SK-N-SH treated with all-trans-retinoic acid at 6 μM for 48 hours (cell line): Measurements from ENCODE around the gene KLHL21.

Source experiments
- ATAC-seq: fragments of 200-7000 bp; cut with Tn5 transposase; 3 replicates; pipeline ENCODE4 v1.9.1; 2020; ENCODE audit warnings: mild to moderate bottlenecking, moderate library complexity
- ARNTL ChIP-seq: fragments of 450-650 bp; formaldehyde crosslinking; IDR thresholded peaks from 2 replicates; pipeline ENCODE4 v1.5.0; 2020; ENCODE audit warnings: low read depth, mild to moderate bottlenecking, moderate library complexity, borderline replicate concordance
- CSDC2 ChIP-seq: fragments of 250-450 bp; sonication (Bioruptor Pico); IDR thresholded peaks from 2 replicates; pipeline ENCODE4 v1.5.0; 2020; ENCODE audit warnings: mild to moderate bottlenecking, moderate library complexity
- ESRRG ChIP-seq: fragments of 250-450 bp; sonication (Bioruptor Pico); IDR thresholded peaks from 2 replicates; pipeline ENCODE4 v1.6.1; 2021; ENCODE audit warnings: mild to moderate bottlenecking
- GLIS3 ChIP-seq: fragments of 250-450 bp; sonication (Bioruptor Pico); IDR thresholded peaks from 2 replicates; pipeline ENCODE4 v1.5.0; 2020; ENCODE audit warnings: mild to moderate bottlenecking, moderate library complexity
- ISL1 ChIP-seq: fragments of 250-450 bp; sonication (Bioruptor Pico); IDR thresholded peaks from 2 replicates; pipeline ENCODE4 v2.1.2; 2022; ENCODE audit warnings: mild to moderate bottlenecking, moderate library complexity
- OSR1 ChIP-seq: fragments of 250-450 bp; sonication (Bioruptor Pico); IDR thresholded peaks from 2 replicates; pipeline ENCODE4 v1.8.0; 2022; ENCODE audit warnings: moderate library complexity, mild to moderate bottlenecking, inconsistent platforms
- PPARA ChIP-seq: fragments of 250-450 bp; sonication (Bioruptor Pico); IDR thresholded peaks from 2 replicates; pipeline ENCODE4 v1.5.0; 2020; ENCODE audit warnings: mild to moderate bottlenecking, borderline replicate concordance
- RARB ChIP-seq: fragments of 250-450 bp; sonication (Bioruptor Pico); IDR thresholded peaks from 2 replicates; pipeline ENCODE4 v1.8.0; 2021; ENCODE audit warnings: mild to moderate bottlenecking, moderate library complexity
- SNAI2 ChIP-seq: fragments of 250-450 bp; sonication (Bioruptor Pico); IDR thresholded peaks from 2 replicates; pipeline ENCODE4 v1.5.0; 2020; ENCODE audit warnings: mild to moderate bottlenecking, moderate library complexity
- TCF4 ChIP-seq: fragments of 250-450 bp; sonication (Bioruptor Pico); IDR thresholded peaks from 2 replicates; pipeline ENCODE4 v1.8.0; 2021; ENCODE audit warnings: mild to moderate bottlenecking, moderate library complexity, borderline replicate concordance
- TOX ChIP-seq: fragments of 250-450 bp; sonication (Bioruptor Pico); IDR thresholded peaks from 2 replicates; pipeline ENCODE4 v1.8.0; 2021; ENCODE audit warnings: mild to moderate bottlenecking, moderate library complexity, borderline replicate concordance
- ZC3H10 ChIP-seq: fragments of 250-450 bp; sonication (Bioruptor Pico); IDR thresholded peaks from 2 replicates; pipeline ENCODE4 v1.5.1; 2021; ENCODE audit warnings: mild to moderate bottlenecking, moderate library complexity
- ZFP3 ChIP-seq: fragments of 250-450 bp; sonication (Bioruptor Pico); IDR thresholded peaks from 2 replicates; pipeline ENCODE4 v1.5.0; 2020; ENCODE audit warnings: mild to moderate bottlenecking, moderate library complexity
- ZFP30 ChIP-seq: fragments of 450-650 bp; formaldehyde crosslinking; IDR thresholded peaks from 2 replicates; pipeline ENCODE4 v1.5.0; 2022; ENCODE audit warnings: mild to moderate bottlenecking, moderate library complexity
- ZNF565 ChIP-seq: fragments of 450-650 bp; formaldehyde crosslinking; conservative IDR thresholded peaks from 2 replicates; pipeline ENCODE4 v1.5.0; 2020; ENCODE audit warnings: low read depth, mild to moderate bottlenecking, moderate library complexity
- ZNF8 ChIP-seq: fragments of 450-650 bp; formaldehyde crosslinking; IDR thresholded peaks from 2 replicates; pipeline ENCODE4 v1.5.0; 2020; ENCODE audit warnings: mild to moderate bottlenecking, moderate library complexity
- TF ChIP-seq, protein P1 (sequence below): fragments of 250-450 bp; sonication (Bioruptor Pico); IDR thresholded peaks from 2 replicates; pipeline ENCODE4 v1.8.0; 2021; ENCODE audit warnings: low read depth, mild to moderate bottlenecking, moderate library complexity, borderline replicate concordance
- TF ChIP-seq, protein P2 (sequence below): fragments of 250-450 bp; sonication (Bioruptor Pico); IDR thresholded peaks from 2 replicates; pipeline ENCODE4 v1.5.0; 2020; ENCODE audit warnings: mild to moderate bottlenecking, moderate library complexity
- TF ChIP-seq, protein P3 (sequence below): fragments of 250-450 bp; sonication (Bioruptor Pico); IDR thresholded peaks from 2 replicates; pipeline ENCODE4 v1.5.1; 2021; ENCODE audit warnings: mild to moderate bottlenecking, moderate library complexity
- TF ChIP-seq, protein P4 (sequence below): fragments of 250-450 bp; sonication (Bioruptor Pico); IDR thresholded peaks from 2 replicates; pipeline ENCODE4 v1.5.1; 2020; ENCODE audit warnings: low read depth, mild to moderate bottlenecking, moderate library complexity

The KLHL21 gene

DNA sequence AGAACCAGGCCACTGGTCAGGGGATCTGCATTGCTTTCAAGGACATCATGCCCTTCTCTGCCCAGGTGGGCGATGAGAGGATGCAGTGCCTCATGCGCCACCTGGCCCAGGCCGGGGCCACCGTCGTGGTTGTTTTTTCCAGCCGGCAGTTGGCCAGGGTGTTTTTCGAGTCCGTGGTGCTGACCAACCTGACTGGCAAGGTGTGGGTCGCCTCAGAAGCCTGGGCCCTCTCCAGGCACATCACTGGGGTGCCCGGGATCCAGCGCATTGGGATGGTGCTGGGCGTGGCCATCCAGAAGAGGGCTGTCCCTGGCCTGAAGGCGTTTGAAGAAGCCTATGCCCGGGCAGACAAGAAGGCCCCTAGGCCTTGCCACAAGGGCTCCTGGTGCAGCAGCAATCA, 27.9 kb downstream of the KLHL21 start:
- TF ChIP-seq GLIS3 (CRISPR knock-in tag) (no peak), ISL1 (CRISPR knock-in tag) (no peak), ZC3H10 (CRISPR knock-in tag) (no peak), TCF4 (no peak), OSR1 (CRISPR knock-in tag) (no peak)
- TF ChIP-seq, protein P1, sequence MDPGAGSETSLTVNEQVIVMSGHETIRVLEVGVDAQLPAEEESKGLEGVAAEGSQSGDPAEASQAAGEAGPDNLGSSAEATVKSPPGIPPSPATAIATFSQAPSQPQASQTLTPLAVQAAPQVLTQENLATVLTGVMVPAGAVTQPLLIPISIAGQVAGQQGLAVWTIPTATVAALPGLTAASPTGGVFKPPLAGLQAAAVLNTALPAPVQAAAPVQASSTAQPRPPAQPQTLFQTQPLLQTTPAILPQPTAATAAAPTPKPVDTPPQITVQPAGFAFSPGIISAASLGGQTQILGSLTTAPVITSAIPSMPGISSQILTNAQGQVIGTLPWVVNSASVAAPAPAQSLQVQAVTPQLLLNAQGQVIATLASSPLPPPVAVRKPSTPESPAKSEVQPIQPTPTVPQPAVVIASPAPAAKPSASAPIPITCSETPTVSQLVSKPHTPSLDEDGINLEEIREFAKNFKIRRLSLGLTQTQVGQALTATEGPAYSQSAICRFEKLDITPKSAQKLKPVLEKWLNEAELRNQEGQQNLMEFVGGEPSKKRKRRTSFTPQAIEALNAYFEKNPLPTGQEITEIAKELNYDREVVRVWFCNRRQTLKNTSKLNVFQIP (CRISPR knock-in tag), result no peak
- TF ChIP-seq, protein P2, sequence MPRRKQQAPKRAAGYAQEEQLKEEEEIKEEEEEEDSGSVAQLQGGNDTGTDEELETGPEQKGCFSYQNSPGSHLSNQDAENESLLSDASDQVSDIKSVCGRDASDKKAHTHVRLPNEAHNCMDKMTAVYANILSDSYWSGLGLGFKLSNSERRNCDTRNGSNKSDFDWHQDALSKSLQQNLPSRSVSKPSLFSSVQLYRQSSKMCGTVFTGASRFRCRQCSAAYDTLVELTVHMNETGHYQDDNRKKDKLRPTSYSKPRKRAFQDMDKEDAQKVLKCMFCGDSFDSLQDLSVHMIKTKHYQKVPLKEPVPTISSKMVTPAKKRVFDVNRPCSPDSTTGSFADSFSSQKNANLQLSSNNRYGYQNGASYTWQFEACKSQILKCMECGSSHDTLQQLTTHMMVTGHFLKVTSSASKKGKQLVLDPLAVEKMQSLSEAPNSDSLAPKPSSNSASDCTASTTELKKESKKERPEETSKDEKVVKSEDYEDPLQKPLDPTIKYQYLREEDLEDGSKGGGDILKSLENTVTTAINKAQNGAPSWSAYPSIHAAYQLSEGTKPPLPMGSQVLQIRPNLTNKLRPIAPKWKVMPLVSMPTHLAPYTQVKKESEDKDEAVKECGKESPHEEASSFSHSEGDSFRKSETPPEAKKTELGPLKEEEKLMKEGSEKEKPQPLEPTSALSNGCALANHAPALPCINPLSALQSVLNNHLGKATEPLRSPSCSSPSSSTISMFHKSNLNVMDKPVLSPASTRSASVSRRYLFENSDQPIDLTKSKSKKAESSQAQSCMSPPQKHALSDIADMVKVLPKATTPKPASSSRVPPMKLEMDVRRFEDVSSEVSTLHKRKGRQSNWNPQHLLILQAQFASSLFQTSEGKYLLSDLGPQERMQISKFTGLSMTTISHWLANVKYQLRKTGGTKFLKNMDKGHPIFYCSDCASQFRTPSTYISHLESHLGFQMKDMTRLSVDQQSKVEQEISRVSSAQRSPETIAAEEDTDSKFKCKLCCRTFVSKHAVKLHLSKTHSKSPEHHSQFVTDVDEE (CRISPR knock-in tag), result no peak
- TF ChIP-seq, protein P3, sequence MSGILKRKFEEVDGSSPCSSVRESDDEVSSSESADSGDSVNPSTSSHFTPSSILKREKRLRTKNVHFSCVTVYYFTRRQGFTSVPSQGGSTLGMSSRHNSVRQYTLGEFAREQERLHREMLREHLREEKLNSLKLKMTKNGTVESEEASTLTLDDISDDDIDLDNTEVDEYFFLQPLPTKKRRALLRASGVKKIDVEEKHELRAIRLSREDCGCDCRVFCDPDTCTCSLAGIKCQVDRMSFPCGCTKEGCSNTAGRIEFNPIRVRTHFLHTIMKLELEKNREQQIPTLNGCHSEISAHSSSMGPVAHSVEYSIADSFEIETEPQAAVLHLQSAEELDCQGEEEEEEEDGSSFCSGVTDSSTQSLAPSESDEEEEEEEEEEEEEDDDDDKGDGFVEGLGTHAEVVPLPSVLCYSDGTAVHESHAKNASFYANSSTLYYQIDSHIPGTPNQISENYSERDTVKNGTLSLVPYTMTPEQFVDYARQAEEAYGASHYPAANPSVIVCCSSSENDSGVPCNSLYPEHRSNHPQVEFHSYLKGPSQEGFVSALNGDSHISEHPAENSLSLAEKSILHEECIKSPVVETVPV (CRISPR knock-in tag), result no peak
- ATAC-seq, result no peak

DNA sequence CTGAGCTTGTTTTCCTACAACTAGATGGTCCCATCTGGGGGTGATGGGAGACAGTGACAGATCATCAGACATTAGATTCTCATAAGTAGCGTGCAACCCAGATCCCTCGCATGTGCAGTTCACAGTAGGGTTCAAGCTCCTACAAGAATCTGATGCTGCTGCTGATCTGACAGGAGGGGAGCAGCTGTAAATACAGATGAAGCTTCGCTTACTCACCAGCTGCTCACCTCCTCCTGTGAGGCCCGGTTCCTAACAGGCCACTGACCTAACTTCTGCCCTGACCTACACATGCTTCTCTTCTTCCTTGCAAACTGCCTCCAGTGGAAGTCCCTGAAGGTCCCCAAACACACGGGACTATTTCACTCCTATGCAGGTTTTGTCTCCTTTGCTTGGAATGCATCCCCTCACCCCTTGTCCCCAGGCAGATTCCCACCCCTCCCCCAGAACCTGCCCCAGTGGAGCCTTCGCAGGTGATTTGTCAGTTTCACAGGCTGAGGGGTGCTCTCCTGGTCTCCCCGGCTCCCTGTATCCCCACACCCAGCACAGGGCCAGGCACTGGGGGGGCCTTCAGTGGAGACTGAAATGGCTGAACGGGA, 28.5 kb downstream of the KLHL21 start:
- no peak for ATAC-seq
- no peak for TF ChIP-seq OSR1 (CRISPR knock-in tag)
- TF ChIP-seq ZNF565 (CRISPR knock-in tag), result no peak
- no peak for TF ChIP-seq ISL1 (CRISPR knock-in tag)
- TF ChIP-seq, protein P3 (CRISPR knock-in tag), result no peak
- TF ChIP-seq, protein P2 (CRISPR knock-in tag), result no peak
- TF ChIP-seq TOX (CRISPR knock-in tag), result no peak
- TF ChIP-seq ZC3H10 (CRISPR knock-in tag), result no peak
- no peak for TF ChIP-seq ZFP30 (CRISPR knock-in tag)

DNA sequence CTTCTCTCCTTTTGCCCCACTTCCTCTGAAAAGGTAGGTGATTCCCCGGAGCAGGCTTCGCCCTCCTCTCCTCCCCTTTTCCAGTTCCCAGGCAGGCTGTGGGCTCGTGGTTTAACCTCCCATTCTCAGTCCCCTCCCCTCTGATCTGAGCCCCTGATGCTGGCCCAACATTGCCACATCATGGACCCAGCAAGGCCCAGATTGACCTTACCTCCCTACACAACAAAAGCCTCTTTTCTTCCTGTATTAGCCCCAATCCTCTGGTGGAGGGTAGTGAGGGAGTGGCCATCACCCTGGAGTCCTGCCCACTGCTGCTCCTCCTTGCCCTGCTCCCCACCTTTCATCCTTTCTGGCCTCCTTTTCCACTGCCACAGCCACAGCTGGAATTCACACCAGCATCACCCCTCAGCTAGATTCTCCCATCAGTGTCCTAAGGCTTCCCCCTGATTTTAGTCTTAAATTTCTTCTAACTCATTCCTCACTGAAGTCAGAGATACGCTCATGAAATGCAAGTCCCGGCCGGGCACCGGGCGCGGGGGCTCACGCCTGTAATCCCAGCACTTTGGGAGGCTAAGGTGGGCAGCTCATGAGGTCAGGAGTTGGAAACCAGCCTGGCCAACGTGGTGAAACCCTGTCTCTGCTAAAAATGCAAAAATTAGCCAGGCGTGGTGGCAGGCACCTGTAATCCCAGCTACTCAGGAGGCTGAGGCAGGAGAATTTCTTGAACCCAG, 29.9 kb downstream of the KLHL21 start:
- ATAC-seq, result no peak
- TF ChIP-seq ESRRG (no peak), ZC3H10 (CRISPR knock-in tag) (no peak), ZNF8 (CRISPR knock-in tag) (no peak), ZNF565 (CRISPR knock-in tag) (no peak), ISL1 (CRISPR knock-in tag) (no peak), ZFP3 (CRISPR knock-in tag) (no peak), TCF4 (no peak), CSDC2 (CRISPR knock-in tag) (no peak), RARB (CRISPR knock-in tag) (no peak), SNAI2 (CRISPR knock-in tag) (no peak), PPARA (no peak), GLIS3 (CRISPR knock-in tag) (no peak), ARNTL (CRISPR knock-in tag) (no peak)
- TF ChIP-seq, protein P3 (CRISPR knock-in tag), result no peak
- TF ChIP-seq, protein P4, sequence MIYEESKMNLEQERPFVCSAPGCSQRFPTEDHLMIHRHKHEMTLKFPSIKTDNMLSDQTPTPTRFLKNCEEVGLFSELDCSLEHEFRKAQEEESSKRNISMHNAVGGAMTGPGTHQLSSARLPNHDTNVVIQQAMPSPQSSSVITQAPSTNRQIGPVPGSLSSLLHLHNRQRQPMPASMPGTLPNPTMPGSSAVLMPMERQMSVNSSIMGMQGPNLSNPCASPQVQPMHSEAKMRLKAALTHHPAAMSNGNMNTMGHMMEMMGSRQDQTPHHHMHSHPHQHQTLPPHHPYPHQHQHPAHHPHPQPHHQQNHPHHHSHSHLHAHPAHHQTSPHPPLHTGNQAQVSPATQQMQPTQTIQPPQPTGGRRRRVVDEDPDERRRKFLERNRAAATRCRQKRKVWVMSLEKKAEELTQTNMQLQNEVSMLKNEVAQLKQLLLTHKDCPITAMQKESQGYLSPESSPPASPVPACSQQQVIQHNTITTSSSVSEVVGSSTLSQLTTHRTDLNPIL (CRISPR knock-in tag), result no peak
- TF ChIP-seq, protein P1 (CRISPR knock-in tag), result no peak
